K562 (cell line): ENCODE results near the gene FREM1.
A peak's percentile ranks its signal among the peaks of the same experiment; 100 is the strongest.

ENCODE experiments used
- CBFA2T2 ChIP-seq: fragments of 450-650 bp; conservative IDR thresholded peaks from 2 replicates; pipeline ENCODE4 v1.6.1; 2017; ENCODE audit warnings: mild to moderate bottlenecking
- CTCF ChIP-seq, 3 experiments: IDR thresholded peaks in 2 of 3; conservative IDR thresholded peaks in 1 of 3; 2 replicates each; pipeline ENCODE4 v1.5.1; 2011 to 2012; ENCODE audit warnings: low read length in 3 of 3, mild to moderate bottlenecking in 3 of 3, control low read depth in 2 of 3, improper control_type of control experiment in 1 of 3, inconsistent platforms in 1 of 3, low read depth in 1 of 3, mixed read lengths in 1 of 3, moderate library complexity in 1 of 3; ENCODE audit not compliant: insufficient read depth in 2 of 3
- ELF2 ChIP-seq: fragments of 250-450 bp; sonication (Bioruptor Pico); IDR thresholded peaks from 2 replicates; pipeline ENCODE4 v1.5.0; 2021; ENCODE audit warnings: mild to moderate bottlenecking
- HMGXB4 ChIP-seq: sonication (generic); formaldehyde crosslinking; IDR thresholded peaks from 2 replicates; pipeline ENCODE4 v1.8.1; 2023; ENCODE audit warnings: mild to moderate bottlenecking, missing genetic modification reagents
- HNRNPUL1 ChIP-seq: fragments of 200-400 bp; formaldehyde crosslinking; IDR thresholded peaks from 2 replicates; pipeline ENCODE4 v1.6.1; 2017; ENCODE audit warnings: low read length
- MAFG ChIP-seq: fragments of 450-650 bp; conservative IDR thresholded peaks from 2 replicates; pipeline ENCODE4 v1.6.1; 2016; ENCODE audit warnings: missing genetic modification characterization, missing compliant biosample characterization
- POLR2AphosphoS5 ChIP-seq: IDR thresholded peaks from 2 replicates; pipeline ENCODE4 v1.6.1; 2011; ENCODE audit warnings: mild to moderate bottlenecking, low read depth, low read length, moderate library complexity; ENCODE audit not compliant: control insufficient read depth, insufficient read depth
- PRDM10 ChIP-seq: fragments of 450-650 bp; IDR thresholded peaks from 2 replicates; pipeline ENCODE4 v1.6.1; 2018; ENCODE audit not compliant: partially characterized antibody
- REST ChIP-seq, 2 experiments: fragments of 450-650 bp; formaldehyde crosslinking in 1 of 2; IDR thresholded peaks; 2 replicates each; pipeline versions ENCODE4 v1.4.0 to v1.6.1; 2014 to 2020; ENCODE audit warnings: mild to moderate bottlenecking in 2 of 2, borderline replicate concordance in 1 of 2, low read depth in 1 of 2
- RFX5 ChIP-seq: IDR thresholded peaks from 2 replicates; pipeline ENCODE4 v1.6.1; 2011; ENCODE audit warnings: low read depth, mild to moderate bottlenecking, improper control_type of control experiment, low read length
- SP1 ChIP-seq: sonication (generic); formaldehyde crosslinking; IDR thresholded peaks from 2 replicates; pipeline ENCODE4 v1.8.1; 2022; ENCODE audit warnings: mild to moderate bottlenecking, missing genetic modification reagents
- TFAP4 ChIP-seq: sonication (generic); formaldehyde crosslinking; IDR thresholded peaks from 2 replicates; pipeline ENCODE4 v1.8.0; 2022; ENCODE audit warnings: missing genetic modification reagents, mild to moderate bottlenecking, moderate library complexity, borderline replicate concordance
- ZNF324 ChIP-seq: fragments of 250-450 bp; sonication (Bioruptor Pico); IDR thresholded peaks from 2 replicates; pipeline ENCODE4 v1.4.0; 2020; ENCODE audit warnings: mild to moderate bottlenecking
- ZNF41 ChIP-seq: fragments of 250-450 bp; sonication (Bioruptor Pico); conservative IDR thresholded peaks from 2 replicates; pipeline ENCODE4 v1.4.0; 2020; ENCODE audit warnings: mild to moderate bottlenecking

GRCh38 chr9:14769230-14769571 lies 141.0 kb downstream of the FREM1 start:
- TF ChIP-seq CBFA2T2 (no peak), POLR2AphosphoS5 (no peak), ZNF41 (no peak), SP1 (CRISPR knock-in tag) (no peak), MAFG (tag) (no peak), HNRNPUL1 (no peak), PRDM10 (no peak), TFAP4 (CRISPR knock-in tag) (no peak), ELF2 (no peak), CTCF (IDR thresholded peaks at IDR 0.05 in 2 of 3, conservative IDR thresholded peaks at IDR 0.05 in 1 of 3; ENCODE audit: insufficient read depth in 2 of 3, low read depth in 1 of 3, low read length in 3 of 3) (peak in 2 of 3 experiments; percentile 27 to 51; a peak in 3 of 6 replicates), HMGXB4 (CRISPR knock-in tag) (no peak), REST (IDR thresholded peaks at IDR 0.05; ENCODE audit: borderline replicate concordance) (no peak; the same call in 1 of the 2 replicates), REST (CRISPR knock-in tag; IDR thresholded peaks at IDR 0.05; ENCODE audit: low read depth) (no peak), RFX5 (no peak), ZNF324 (CRISPR knock-in tag) (no peak)
